HepG2 (cell line): ENCODE measurements around the gene ZKSCAN8. TPM values are rescaled to one million over a fixed set of nuclear protein-coding genes. Genes with fewer than 3 reads are reported as not detected.
A peak's percentile ranks its signal among the peaks of the same experiment; 100 is the strongest.

Experiments
- ATF3 ChIP-seq: sonication (generic); formaldehyde crosslinking; IDR thresholded peaks from 2 replicates; pipeline ENCODE4 v1.4.0; 2020; ENCODE audit warnings: missing genetic modification reagents
- ATF7-NPFF ChIP-seq: sonication (generic); formaldehyde crosslinking; IDR thresholded peaks from 2 replicates; pipeline ENCODE4 v1.8.1; 2023; ENCODE audit warnings: mild to moderate bottlenecking, low read depth, missing genetic modification reagents, moderate library complexity
- BRD4 ChIP-seq: sonication (generic); formaldehyde crosslinking; IDR thresholded peaks from 2 replicates; pipeline ENCODE4 v1.4.0; 2020; ENCODE audit warnings: missing genetic modification reagents
- FIP1L1 ChIP-seq: fragments of 200-400 bp; formaldehyde crosslinking; IDR thresholded peaks from 2 replicates; pipeline ENCODE4 v1.6.1; 2018; ENCODE audit warnings: low read depth, mild to moderate bottlenecking, low read length, moderate library complexity, borderline replicate concordance; ENCODE audit not compliant: insufficient read depth
- IRF1 ChIP-seq: sonication (generic); formaldehyde crosslinking; IDR thresholded peaks from 2 replicates; pipeline ENCODE4 v1.4.0; 2020; ENCODE audit warnings: low read depth, mild to moderate bottlenecking, missing genetic modification reagents
- JARID2 ChIP-seq: sonication (generic); formaldehyde crosslinking; IDR thresholded peaks from 2 replicates; pipeline ENCODE4 v1.8.1; 2023; ENCODE audit warnings: missing genetic modification reagents, inconsistent platforms; ENCODE audit not compliant: insufficient replicate concordance
- KMT2B ChIP-seq: IDR thresholded peaks from 2 replicates; pipeline ENCODE4 v1.6.1; 2016; ENCODE audit warnings: missing genetic modification reagents, missing compliant biosample characterization
- MBD4 ChIP-seq: IDR thresholded peaks from 2 replicates; pipeline ENCODE4 v1.6.1; 2012; ENCODE audit warnings: low read length, inconsistent platforms, borderline replicate concordance
- NCOA5 ChIP-seq: sonication (generic); formaldehyde crosslinking; IDR thresholded peaks from 2 replicates; pipeline ENCODE4 v1.4.0; 2020; ENCODE audit warnings: missing genetic modification reagents
- PBX2 ChIP-seq: IDR thresholded peaks from 2 replicates; pipeline ENCODE4 v1.6.1; 2016; ENCODE audit warnings: control low read depth
- PCBP1 ChIP-seq: fragments of 200-400 bp; formaldehyde crosslinking; IDR thresholded peaks from 2 replicates; pipeline ENCODE4 v1.6.1; 2017; ENCODE audit warnings: mild to moderate bottlenecking, low read depth, low read length, borderline replicate concordance
- PHF21A ChIP-seq: sonication (generic); formaldehyde crosslinking; IDR thresholded peaks from 2 replicates; pipeline ENCODE4 v1.5.0; 2020; ENCODE audit warnings: mild to moderate bottlenecking, missing genetic modification reagents
- RBM39 ChIP-seq: fragments of 200-400 bp; formaldehyde crosslinking; IDR thresholded peaks from one replicate; pipeline ENCODE4 v1.6.1; 2018; ENCODE audit warnings: antibody characterized with exemption, mild to moderate bottlenecking, low read depth, low read length; ENCODE audit not compliant: poor library complexity, severe bottlenecking
- SSRP1 ChIP-seq: IDR thresholded peaks from 2 replicates; pipeline ENCODE4 v1.6.1; 2016; ENCODE audit warnings: control low read depth
- TRIM24 ChIP-seq: sonication (generic); formaldehyde crosslinking; IDR thresholded peaks from 2 replicates; pipeline ENCODE4 v1.8.0; 2022; ENCODE audit warnings: mild to moderate bottlenecking, missing genetic modification reagents
- ZKSCAN1 ChIP-seq: fragments of 150-350 bp; IDR thresholded peaks from 2 replicates; pipeline ENCODE4 v1.6.1; 2014; ENCODE audit warnings: low read length
- ZNF251 ChIP-seq: sonication (generic); formaldehyde crosslinking; IDR thresholded peaks from 2 replicates; pipeline ENCODE4 v1.9.0; 2021; ENCODE audit warnings: mild to moderate bottlenecking, missing genetic modification reagents
- ZNF280B ChIP-seq: sonication (generic); formaldehyde crosslinking; IDR thresholded peaks from 2 replicates; pipeline ENCODE4 v1.5.0; 2020; ENCODE audit warnings: missing genetic modification reagents, mild to moderate bottlenecking, borderline replicate concordance
- ZNF30 ChIP-seq: sonication (generic); formaldehyde crosslinking; IDR thresholded peaks from 2 replicates; pipeline ENCODE4 v1.5.0; 2020; ENCODE audit warnings: mild to moderate bottlenecking, missing genetic modification reagents
- ZNF350 ChIP-seq: sonication (generic); formaldehyde crosslinking; IDR thresholded peaks from 2 replicates; pipeline ENCODE4 v1.4.0; 2020; ENCODE audit warnings: mild to moderate bottlenecking, low read depth, missing genetic modification reagents, borderline replicate concordance
- ZNF746 ChIP-seq: sonication (generic); formaldehyde crosslinking; IDR thresholded peaks from 2 replicates; pipeline ENCODE4 v1.8.0; 2022; ENCODE audit warnings: mild to moderate bottlenecking, missing genetic modification reagents
- ZNF790 ChIP-seq: sonication (generic); formaldehyde crosslinking; IDR thresholded peaks from 2 replicates; pipeline ENCODE4 v1.8.0; 2022; ENCODE audit warnings: missing genetic modification reagents, mild to moderate bottlenecking, borderline replicate concordance
- ZSCAN5A ChIP-seq: sonication (generic); formaldehyde crosslinking; IDR thresholded peaks from 2 replicates; pipeline ENCODE4 v1.8.0; 2022; ENCODE audit warnings: mild to moderate bottlenecking, missing genetic modification reagents, borderline replicate concordance
- polyA plus RNA-seq, 8 experiments: library from polyadenylated mRNA; depleted of rRNA in 3 of 8; stranded (reverse) in 7 of 8; unstranded in 1 of 8; fragments of >200 nt; fragmentation: Illumina TruSeq in 4 of 8; extraction: Trizol in 4 of 8; gene quantifications; 2 replicates each; pipeline versions ENCODE4 v1.2.1 to v1.2.3, GENCODE V29; 2011 to 2016; ENCODE audit warnings: low read depth in 4 of 8, missing spikeins in 1 of 8, mixed read lengths in 1 of 8; ENCODE audit not compliant: insufficient read depth in 1 of 8
- total RNA-seq, 5 experiments: library from RNA; depleted of rRNA; stranded (reverse); fragments of >200 nt; fragmentation: Illumina TruSeq; extraction: Trizol; gene quantifications; 2 replicates each; pipeline ENCODE4 v1.2.3, GENCODE V29; 2016; ENCODE audit warnings: low read depth in 1 of 5

Gene ZKSCAN8
- total and polyA plus RNA-seq, 2 of the 13 experiments (the other 11 are each of a cell fraction or from before 2014, with no cell fraction given), result 12.4 to 20.9 TPM

DNA sequence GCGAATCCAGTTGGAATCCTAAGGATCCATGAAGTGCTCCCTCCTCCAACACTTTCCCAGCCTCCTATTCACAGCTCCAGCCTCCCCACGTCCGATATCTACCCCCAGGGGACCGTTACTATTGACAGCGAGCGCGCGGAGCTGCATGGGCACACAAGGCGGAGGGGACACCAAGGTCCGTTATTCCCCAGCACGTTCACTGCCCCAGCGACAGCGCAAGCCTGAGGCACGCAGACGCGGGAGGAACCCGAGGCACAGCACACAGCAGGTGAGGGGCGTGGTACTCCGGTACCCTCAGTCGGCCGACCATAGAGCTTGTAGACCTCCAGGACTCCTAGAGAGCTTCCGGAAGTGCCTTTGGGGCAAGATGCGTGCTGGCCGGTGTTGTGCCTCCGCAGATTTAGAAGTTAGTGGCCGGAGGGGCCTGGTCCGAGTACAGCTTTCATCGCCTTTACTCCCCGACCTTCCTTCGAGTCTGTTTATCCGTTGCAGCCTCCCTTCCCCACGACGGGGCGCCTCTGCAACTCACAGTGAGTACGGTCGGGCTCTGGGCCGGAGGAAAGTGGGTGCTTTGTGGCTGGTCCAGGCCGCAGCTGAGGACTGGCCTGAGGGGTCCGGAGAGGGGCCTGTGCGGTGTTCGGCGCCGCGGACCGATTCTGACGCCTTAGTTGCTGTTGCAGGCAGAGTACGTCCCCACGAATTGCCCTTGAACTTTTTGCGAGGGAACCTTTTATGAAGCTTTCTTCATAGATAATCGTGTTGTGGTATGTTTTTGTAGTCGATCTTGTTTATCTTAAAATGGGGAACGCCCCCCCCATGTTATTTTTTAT is at the start of gene ZKSCAN8 (continued):
- no peak for TF ChIP-seq JARID2 (CRISPR knock-in tag)
- TF ChIP-seq ZNF280B (CRISPR knock-in tag), result peak; percentile 96
- TF ChIP-seq ZNF790 (CRISPR knock-in tag), result peak; percentile 95; the same call in 1 of the 2 replicates
- TF ChIP-seq ZKSCAN1, result no peak
- TF ChIP-seq ATF7-NPFF (CRISPR knock-in tag), result peak; percentile 80
- peak; percentile 94; the same call in 1 of the 2 replicates for TF ChIP-seq ZNF30 (CRISPR knock-in tag)
- peak; percentile 65; the same call in 1 of the 2 replicates for TF ChIP-seq IRF1 (CRISPR knock-in tag)
- no peak for TF ChIP-seq TRIM24 (CRISPR knock-in tag)
- TF ChIP-seq NCOA5, result no peak
- peak; percentile 93; the same call in 1 of the 2 replicates for TF ChIP-seq PCBP1
- no peak; the same call in none of the 2 replicates for TF ChIP-seq BRD4 (CRISPR knock-in tag)
- TF ChIP-seq MBD4, result no peak
- 0 out of 2 replicates have a peak, but pooled peaks have one; percentile 76 for TF ChIP-seq FIP1L1
- TF ChIP-seq SSRP1 (CRISPR knock-in tag), result peak; percentile 38; the same call in 1 of the 2 replicates
- peak; percentile 99 for TF ChIP-seq KMT2B (CRISPR knock-in tag)
- TF ChIP-seq ZNF251 (CRISPR knock-in tag), result peak; percentile 96; the same call in 1 of the 2 replicates
- no peak; the same call in 1 of the 2 replicates for TF ChIP-seq PBX2 (CRISPR knock-in tag)
- TF ChIP-seq ZNF350, result peak; percentile 100
- peak; percentile 92 for TF ChIP-seq ZNF746 (CRISPR knock-in tag)
- peak; percentile 95 for TF ChIP-seq RBM39
- no peak; the same call in 1 of the 2 replicates for TF ChIP-seq ZSCAN5A
- TF ChIP-seq PHF21A (CRISPR knock-in tag), result peak; percentile 98
- TF ChIP-seq ATF3 (CRISPR knock-in tag), result peak; percentile 29; the same call in 1 of the 2 replicates
